Psoas muscle (tissue), 8 donors: Measurements from ENCODE around the gene ZNF839. TPM values are rescaled to one million over a fixed set of nuclear protein-coding genes. Genes with fewer than 3 reads are reported as not detected.

Source experiments
- ATAC-seq, 4 donors: fragments of 200-7000 bp; cut with Tn5 transposase; one replicate each; pipeline ENCODE4 v1.9.1; 2020; ENCODE audit warnings: moderate library complexity in 3 of 4, mild to moderate bottlenecking in 2 of 4
- DNase-seq, 2 donors: peaks; one replicate each; pipeline ENCODE4 v3.0.0-alpha.2; 2020
- H3K27ac ChIP-seq: fragments of 200-600 bp; one replicate; pipeline ENCODE4 v1.8.0; 2022
- H3K27me3 ChIP-seq, 3 donors: fragments of 200-600 bp in 1 of 3; one replicate each; pipeline versions ENCODE4 v1.6.1 to v1.8.0; 2013 to 2022; ENCODE audit warnings: low read length in 2 of 3, mild to moderate bottlenecking in 2 of 3, moderate library complexity in 1 of 3; ENCODE audit not compliant: insufficient read depth in 3 of 3
- H3K36me3 ChIP-seq, 2 donors: fragments of 200-600 bp in 1 of 2; one replicate each; pipeline versions ENCODE4 v1.6.1 to v1.8.0; 2013 to 2022; ENCODE audit warnings: low read depth in 1 of 2, mild to moderate bottlenecking in 1 of 2, moderate library complexity in 1 of 2; ENCODE audit not compliant: insufficient read depth in 1 of 2
- H3K4me1 ChIP-seq: fragments of 200-600 bp; one replicate; pipeline ENCODE4 v1.8.0; 2022
- H3K4me3 ChIP-seq: fragments of 200-600 bp; one replicate; pipeline ENCODE4 v1.8.0; 2022; ENCODE audit warnings: mild to moderate bottlenecking
- H3K9me3 ChIP-seq: fragments of 200-600 bp; one replicate; pipeline ENCODE4 v1.8.0; 2022
- WGBS, 3 donors: extraction: QIAGEN DNeasy Blood & Tissue Kit; methylation state at CpG; one replicate each; pipeline versions ENCODE4 v1.1.6 to v1.1.7; 2013; 5-methylcytosine and 5-hydroxymethylcytosine counted together
- intact Hi-C, 2 donors: fragments of 100-400 bp; cut with DNase I; formaldehyde crosslinking; loops; one replicate each; pipeline versions ENCODE4 v1.11.0 to v1.14.2; 2022
- polyA plus RNA-seq, 3 donors: library from polyadenylated mRNA; stranded (reverse); fragments of 200-250 nt; gene quantifications; one replicate each; pipeline ENCODE4 v1.2.3, GENCODE V29; 2013
- total RNA-seq, 4 donors: library from RNA; stranded (reverse); fragmentation: NEBNext Ultra II Directional in 2 of 4; extraction: Animal tissue kit (Norgen Biotek cat#: 25700) in 2 of 4; gene quantifications; one replicate each; pipeline versions ENCODE4 v1.2.1 to v1.2.4, GENCODE V29; 2021 to 2023
- TF ChIP-seq, protein P1 (sequence below): fragments of 200-600 bp; IDR thresholded peaks from one replicate; pipeline ENCODE4 v1.8.0; 2022; ENCODE audit warnings: antibody characterized with exemption
- donor health status: healthy with polysubstance abuse.
- donor health status: DM: no; HTN: no; CAD: no; lungs with moderate emphysema.
- donor health status: Bipolar disorder and iron deficiency.
- donor health status: healthy.
- donor health status: DM: yes; HTN: yes; CAD: no.
- donor health status: DM: no; HTN: no; CAD: no.
- donor health status: DM: no; HTN: no; CAD: no.
- donor health status: DM: yes; HTN: yes; CAD: no.

ZNF839 gene
- total and polyA plus RNA-seq, 7 donors = 4.6 to 18.2 (median 10.0) TPM

DNA sequence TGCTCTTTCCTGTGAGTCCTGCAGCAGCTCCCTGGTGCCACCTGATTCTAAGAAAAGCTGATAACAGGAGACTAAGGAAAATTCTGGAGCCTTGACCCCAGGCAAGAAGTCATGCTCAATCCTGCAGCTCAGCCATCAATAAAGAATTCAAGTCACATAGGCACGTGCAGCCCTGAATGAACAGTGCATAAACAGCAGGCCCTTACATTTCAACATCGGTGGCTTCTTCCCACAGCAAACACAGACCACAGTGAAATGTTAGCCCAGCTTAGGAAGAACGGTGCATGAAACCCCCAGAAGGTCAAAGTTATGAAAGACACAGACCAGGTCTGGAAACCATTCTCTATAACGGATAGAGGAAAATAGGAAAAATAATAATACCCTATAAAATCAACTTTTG, 32.7 kb downstream of the ZNF839 start:
- DNase-seq (no peak), ATAC-seq (no peak)
- H3K4me3 ChIP-seq = no peak overlapping the region
- no peak overlapping the region for H3K27ac ChIP-seq
- H3K27me3 ChIP-seq = no peaks in the 10 kb centered on the region
- H3K9me3 ChIP-seq = no peaks in the 10 kb centered on the region
- WGBS, 3 donors = 79 to 87% (median 84%) methylated on average over 4 of the region's 4 CpGs
- intact Hi-C loops = no loop called here
- TF ChIP-seq, protein P1, sequence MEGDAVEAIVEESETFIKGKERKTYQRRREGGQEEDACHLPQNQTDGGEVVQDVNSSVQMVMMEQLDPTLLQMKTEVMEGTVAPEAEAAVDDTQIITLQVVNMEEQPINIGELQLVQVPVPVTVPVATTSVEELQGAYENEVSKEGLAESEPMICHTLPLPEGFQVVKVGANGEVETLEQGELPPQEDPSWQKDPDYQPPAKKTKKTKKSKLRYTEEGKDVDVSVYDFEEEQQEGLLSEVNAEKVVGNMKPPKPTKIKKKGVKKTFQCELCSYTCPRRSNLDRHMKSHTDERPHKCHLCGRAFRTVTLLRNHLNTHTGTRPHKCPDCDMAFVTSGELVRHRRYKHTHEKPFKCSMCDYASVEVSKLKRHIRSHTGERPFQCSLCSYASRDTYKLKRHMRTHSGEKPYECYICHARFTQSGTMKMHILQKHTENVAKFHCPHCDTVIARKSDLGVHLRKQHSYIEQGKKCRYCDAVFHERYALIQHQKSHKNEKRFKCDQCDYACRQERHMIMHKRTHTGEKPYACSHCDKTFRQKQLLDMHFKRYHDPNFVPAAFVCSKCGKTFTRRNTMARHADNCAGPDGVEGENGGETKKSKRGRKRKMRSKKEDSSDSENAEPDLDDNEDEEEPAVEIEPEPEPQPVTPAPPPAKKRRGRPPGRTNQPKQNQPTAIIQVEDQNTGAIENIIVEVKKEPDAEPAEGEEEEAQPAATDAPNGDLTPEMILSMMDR = no peak
- H3K4me1 ChIP-seq = peaks cover 3% of the 10 kb centered on the region
- peaks cover 8 to 99% of the 10 kb centered on the region in 2 donors for H3K36me3 ChIP-seq

DNA sequence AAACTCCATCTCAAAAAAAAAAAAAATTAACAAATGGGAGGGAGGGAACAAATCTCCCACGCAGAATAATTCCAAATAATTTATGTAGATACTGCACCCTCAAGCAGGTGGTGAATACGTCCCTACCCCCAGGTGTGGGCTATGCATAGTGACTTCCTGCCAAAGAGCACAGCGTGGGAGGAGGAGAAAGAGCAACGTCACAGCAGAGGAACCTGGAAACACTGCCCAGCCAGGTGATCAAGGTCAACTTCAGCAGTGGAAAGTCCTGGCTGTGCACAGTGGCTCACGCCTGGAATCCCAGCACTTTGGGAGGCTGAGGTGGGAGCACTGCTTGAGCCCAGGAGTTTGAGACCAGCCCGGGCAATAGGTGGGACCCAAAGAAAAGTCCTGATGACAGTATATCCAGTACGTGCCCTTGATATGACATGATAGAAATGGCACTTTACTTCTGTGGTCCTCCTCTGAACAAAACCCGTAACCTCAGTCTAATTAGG, 33.6 kb downstream of the ZNF839 start:
- no peaks in the 10 kb centered on the region for H3K27me3 ChIP-seq
- peaks cover 3% of the 10 kb centered on the region for H3K4me1 ChIP-seq
- intact Hi-C loops = no loop called here
- H3K9me3 ChIP-seq = no peaks in the 10 kb centered on the region
- ATAC-seq (no peak), DNase-seq (no peak)
- no peak overlapping the region for H3K4me3 ChIP-seq
- TF ChIP-seq, protein P1 = no peak
- 78 to 86% (median 80%) methylated on average over 8 of the region's 8 CpGs for WGBS, 3 donors
- H3K27ac ChIP-seq = no peak overlapping the region
- H3K36me3 ChIP-seq = peaks cover 5 to 99% of the 10 kb centered on the region in 2 donors

DNA sequence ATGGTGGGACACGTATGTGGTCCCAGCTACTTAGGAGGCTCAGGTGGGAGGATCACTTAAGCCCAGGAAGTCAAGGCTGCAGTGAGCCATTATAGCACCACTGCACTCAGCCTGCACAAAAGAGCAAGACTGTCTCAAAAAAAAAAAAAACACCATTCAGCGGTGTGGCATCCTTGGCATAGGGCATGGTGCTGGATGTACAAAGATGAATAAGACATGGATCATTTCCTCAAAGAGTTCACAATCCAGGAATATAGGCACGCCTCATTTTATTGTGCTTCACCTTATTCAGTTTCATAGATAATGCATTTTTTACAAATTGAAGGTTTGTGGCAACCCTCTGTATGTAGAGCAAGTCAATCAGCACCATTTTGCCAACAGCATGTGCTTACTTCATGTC, 36.7 kb downstream of the ZNF839 start:
- TF ChIP-seq, protein P1 = no peak
- H3K4me3 ChIP-seq = no peak overlapping the region
- H3K27me3 ChIP-seq = no peaks in the 10 kb centered on the region
- intact Hi-C loops = no loop called here
- ATAC-seq (no peak), DNase-seq (no peak)
- no peak overlapping the region for H3K27ac ChIP-seq
- peaks cover 2 to 90% of the 10 kb centered on the region in 2 donors for H3K36me3 ChIP-seq
- no peaks in the 10 kb centered on the region for H3K9me3 ChIP-seq
- 82 to 93% (median 88%) methylated on average over 3 of the region's 3 CpGs for WGBS, 3 donors
- peaks cover 1% of the 10 kb centered on the region for H3K4me1 ChIP-seq

DNA sequence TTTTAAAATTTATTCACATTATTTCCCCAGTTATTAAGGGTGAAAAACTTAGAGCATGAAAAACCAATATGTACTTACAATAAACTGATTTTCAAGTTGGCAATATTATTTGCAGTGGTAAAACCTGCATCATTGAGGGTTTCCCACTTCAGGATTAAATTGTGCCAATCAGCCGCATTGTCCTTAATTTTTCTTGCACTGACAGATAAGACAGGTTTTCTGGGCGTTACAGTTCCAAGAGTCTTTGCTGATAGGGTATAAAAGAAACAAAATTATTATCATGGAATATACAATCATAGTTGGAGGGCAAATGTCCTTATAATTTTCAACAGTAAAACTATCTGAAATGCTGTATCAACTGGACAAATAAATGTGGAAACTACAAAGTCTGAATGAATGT, 39.8 kb downstream of the ZNF839 start:
- H3K36me3 ChIP-seq = peaks cover 2 to 59% of the 10 kb centered on the region in 2 donors

More for the DNA sequence above, 39.8 kb downstream of the ZNF839 start:
- H3K4me1 ChIP-seq = peaks cover 19% of the 10 kb centered on the region
- DNase-seq = no peak
- H3K4me3 ChIP-seq = no peak overlapping the region
- TF ChIP-seq, protein P1 = no peak
- H3K27ac ChIP-seq = no peak overlapping the region
- ATAC-seq = no peak
- H3K9me3 ChIP-seq = no peaks in the 10 kb centered on the region
- 95 to 96% (median 95%) methylated on average over 2 of the region's 2 CpGs for WGBS, 3 donors
- intact Hi-C loops = no loop called here
- H3K27me3 ChIP-seq = no peaks in the 10 kb centered on the region
